Sigmoid colon (tissue), 4 donors: ENCODE results near the gene DCAF12.

Experiments
- EP300 ChIP-seq, 4 donors: sonication (generic); formaldehyde crosslinking; IDR thresholded peaks; one replicate each; pipeline ENCODE4 v1.6.1; 2017; ENCODE audit warnings: antibody characterized with exemption in 4 of 4
- POLR2A ChIP-seq, 2 donors: fragments of 450-650 bp; IDR thresholded peaks; one replicate each; pipeline ENCODE4 v1.6.1; 2016; ENCODE audit warnings: antibody characterized with exemption in 2 of 2, mild to moderate bottlenecking in 2 of 2, moderate library complexity in 2 of 2
- POLR2AphosphoS5 ChIP-seq, 4 donors: sonication (generic); formaldehyde crosslinking; IDR thresholded peaks; one replicate each; pipeline ENCODE4 v1.6.1; 2017; ENCODE audit warnings: antibody characterized with exemption in 4 of 4
- TF ChIP-seq, protein P1 (sequence below), 4 experiments: fragments of 450-650 bp in 3 of 4; fragments of 200-600 bp in 1 of 4; IDR thresholded peaks; one replicate each; pipeline ENCODE4 v1.5.1; 2016 to 2019; ENCODE audit warnings: antibody characterized with exemption in 4 of 4, mild to moderate bottlenecking in 3 of 4, moderate library complexity in 2 of 4

DNA sequence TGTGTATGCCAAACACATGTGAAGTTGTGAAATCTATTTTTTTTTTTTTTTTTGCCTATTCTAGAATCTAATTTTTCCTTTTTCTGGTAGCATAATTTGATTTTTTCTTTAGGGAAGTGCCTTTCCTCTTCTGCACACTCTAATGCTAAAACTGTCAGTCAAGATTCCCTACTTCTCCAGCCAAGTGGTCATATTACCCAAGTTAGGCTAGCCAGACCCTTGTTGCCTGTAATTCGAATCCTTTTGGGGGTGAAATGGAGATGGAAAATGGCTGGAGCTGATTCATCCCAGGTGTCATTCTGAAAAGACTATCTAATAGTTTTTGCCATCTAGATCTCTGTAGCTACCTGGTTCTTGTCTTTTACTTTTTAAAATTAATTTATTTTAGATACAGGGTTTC, 27.6 kb upstream of the DCAF12 start:
- TF ChIP-seq, protein P1, sequence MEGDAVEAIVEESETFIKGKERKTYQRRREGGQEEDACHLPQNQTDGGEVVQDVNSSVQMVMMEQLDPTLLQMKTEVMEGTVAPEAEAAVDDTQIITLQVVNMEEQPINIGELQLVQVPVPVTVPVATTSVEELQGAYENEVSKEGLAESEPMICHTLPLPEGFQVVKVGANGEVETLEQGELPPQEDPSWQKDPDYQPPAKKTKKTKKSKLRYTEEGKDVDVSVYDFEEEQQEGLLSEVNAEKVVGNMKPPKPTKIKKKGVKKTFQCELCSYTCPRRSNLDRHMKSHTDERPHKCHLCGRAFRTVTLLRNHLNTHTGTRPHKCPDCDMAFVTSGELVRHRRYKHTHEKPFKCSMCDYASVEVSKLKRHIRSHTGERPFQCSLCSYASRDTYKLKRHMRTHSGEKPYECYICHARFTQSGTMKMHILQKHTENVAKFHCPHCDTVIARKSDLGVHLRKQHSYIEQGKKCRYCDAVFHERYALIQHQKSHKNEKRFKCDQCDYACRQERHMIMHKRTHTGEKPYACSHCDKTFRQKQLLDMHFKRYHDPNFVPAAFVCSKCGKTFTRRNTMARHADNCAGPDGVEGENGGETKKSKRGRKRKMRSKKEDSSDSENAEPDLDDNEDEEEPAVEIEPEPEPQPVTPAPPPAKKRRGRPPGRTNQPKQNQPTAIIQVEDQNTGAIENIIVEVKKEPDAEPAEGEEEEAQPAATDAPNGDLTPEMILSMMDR (IDR thresholded peaks at IDR 0.05), result no peak
- no peak for TF ChIP-seq POLR2A (IDR thresholded peaks at IDR 0.05)
- TF ChIP-seq EP300 (IDR thresholded peaks at IDR 0.05), result no peak
- no peak for TF ChIP-seq POLR2AphosphoS5 (IDR thresholded peaks at IDR 0.05)
